Heart right ventricle (tissue), 16 donors: ENCODE results near the gene NACC2. TPM values are rescaled to one million over a fixed set of nuclear protein-coding genes. Genes with fewer than 3 reads are reported as not detected.
"Not testable (repeated sequence)": the region's sequence is repeated elsewhere in the genome, so short reads cannot be mapped to it uniquely, and the experiment has no call there.

ENCODE experiments used
- ATAC-seq, 8 donors: fragments of 200-7000 bp; cut with Tn5 transposase; one replicate each; pipeline ENCODE4 v1.9.1; 2020; ENCODE audit warnings: mild to moderate bottlenecking in 8 of 8, moderate library complexity in 8 of 8, moderate number of reproducible peaks in 1 of 8
- DNase-seq, 2 donors: peaks; one replicate each; pipeline ENCODE4 v3.0.0-alpha.2; 2020
- H3K27ac ChIP-seq, 10 donors: fragments of 200-600 bp; sonication (generic) in 2 of 10; one replicate each; pipeline versions ENCODE4 v1.5.0 to v1.8.0; 2020 to 2022; ENCODE audit warnings: mild to moderate bottlenecking in 3 of 10
- H3K27me3 ChIP-seq, 7 donors: fragments of 200-600 bp; one replicate each; pipeline ENCODE4 v1.8.0; 2021 to 2022; ENCODE audit warnings: mild to moderate bottlenecking in 2 of 7
- H3K36me3 ChIP-seq, 9 donors: fragments of 200-600 bp; sonication (generic) in 1 of 9; one replicate each; pipeline versions ENCODE4 v1.5.0 to v1.8.0; 2020 to 2022; ENCODE audit warnings: mild to moderate bottlenecking in 2 of 9
- H3K4me1 ChIP-seq, 9 donors: fragments of 200-600 bp; sonication (generic) in 1 of 9; one replicate each; pipeline versions ENCODE4 v1.5.0 to v1.8.0; 2020 to 2022; ENCODE audit warnings: mild to moderate bottlenecking in 4 of 9
- H3K4me3 ChIP-seq, 10 donors: fragments of 200-600 bp; sonication (generic) in 2 of 10; one replicate each; pipeline versions ENCODE4 v1.5.0 to v1.8.0; 2020 to 2022; ENCODE audit warnings: mild to moderate bottlenecking in 7 of 10, moderate library complexity in 2 of 10
- H3K9me3 ChIP-seq, 11 donors: fragments of 200-600 bp in 10 of 11; sonication (generic) in 2 of 11; one replicate each; pipeline versions ENCODE4 v1.5.0 to v1.8.0; 2013 to 2022; ENCODE audit warnings: mild to moderate bottlenecking in 2 of 11, control low read depth in 1 of 11, moderate library complexity in 1 of 11
- CTCF ChIP-seq, 9 donors: fragments of 200-600 bp; sonication (generic) in 2 of 9; IDR thresholded peaks; one replicate each; pipeline versions ENCODE4 v1.5.0 to v1.8.0; 2021 to 2022; ENCODE audit warnings: antibody characterized with exemption in 9 of 9, mild to moderate bottlenecking in 5 of 9, moderate library complexity in 1 of 9
- WGBS, 2 donors: extraction: QIAGEN DNeasy Blood & Tissue Kit; methylation state at CpG; one replicate each; pipeline ENCODE4 v1.1.7; 2013; ENCODE audit warnings: inconsistent platforms in 1 of 2; 5-methylcytosine and 5-hydroxymethylcytosine counted together
- intact Hi-C, 10 donors: fragments of 100-400 bp; cut with DNase I; formaldehyde crosslinking; loops; one replicate each; pipeline versions ENCODE4 v1.11.1 to v1.14.2; 2022
- polyA plus RNA-seq, 2 donors: library from polyadenylated mRNA; stranded (reverse); fragments of 200-250 nt; gene quantifications; one replicate each; pipeline ENCODE4 v1.2.3, GENCODE V29; 2013
- total RNA-seq, 10 donors: library from RNA; stranded (reverse); fragmentation: NEBNext Ultra II Directional in 3 of 10; extraction: Animal tissue kit (Norgen Biotek cat#: 25700) in 3 of 10; gene quantifications; one replicate each; pipeline versions ENCODE4 v1.2.1 to v1.2.4, GENCODE V29; 2021 to 2023
- donor health status: Arrhythmogenic right ventricular cardiomyopathy.
- donor health status: ischemic (EF 13 %, LVEDD 7.1; RV severe dilation, severe dysfunction).
- donor health status: healthy with polysubstance abuse.
- donor health status: DM: no; HTN: yes; CAD: no.
- donor health status: DM: no; HTN: no; CAD: no.
- donor health status: ischemic (EF 25% LVEDD 6.9; RV normal size, moderate dysfunction).
- donor health status: ischemic (EF 25% LVEDD 5.7; RV mildly dilated, moderate dysfunction).
- donor health status: healthy.
- donor health status: DM: yes; HTN: yes; CAD: no.
- donor health status: Ischemic cardiomyopathy.
- donor health status: ischemic (EF 35%, LVEDD 5.7; RV mildly dilated, moderate dysfunction).
- donor health status: nonischemic (EF 11% LVEDD 7.7; RV severe dilation, severe dysfunction).
- donor health status: DM: yes; HTN: yes; CAD: no.
- donor health status: PGD.
- donor health status: ischemic (EF 29% LVEDD 5.4; RV normal size, mild dysfunction).
- donor health status: nonischemic (EF 23%, LVEDD 6.1; RV moderate dilation, normal function).

Gene NACC2
- total and polyA plus RNA-seq, 12 donors: 15.6 to 55.1 (median 39.7) TPM

- no peak overlapping the region for H3K4me3 ChIP-seq
- WGBS, 2 donors: 88 to 92% methylated on average over 18 of the region's 18 CpGs
- no peak for TF ChIP-seq CTCF (IDR thresholded peaks at IDR 0.05)
- intact Hi-C loops: no loop called here
- H3K4me1 ChIP-seq: peaks cover 0 to 52% (median 18%) of the 10 kb centered on the region in 9 donors
- H3K36me3 ChIP-seq: peaks cover 0 to 57% (median 6%) of the 10 kb centered on the region in 9 donors
- peaks cover 0 to 16% (median 10%) of the 10 kb centered on the region in 11 donors for H3K9me3 ChIP-seq
- no peak for DNase-seq
- no peak for ATAC-seq
- no peaks in the 10 kb centered on the region for H3K27me3 ChIP-seq
- H3K27ac ChIP-seq: no peak overlapping the region
Observed at GRCh38 chr9:136043441-136043991, 51.6 kb downstream of the NACC2 start.

DNA sequence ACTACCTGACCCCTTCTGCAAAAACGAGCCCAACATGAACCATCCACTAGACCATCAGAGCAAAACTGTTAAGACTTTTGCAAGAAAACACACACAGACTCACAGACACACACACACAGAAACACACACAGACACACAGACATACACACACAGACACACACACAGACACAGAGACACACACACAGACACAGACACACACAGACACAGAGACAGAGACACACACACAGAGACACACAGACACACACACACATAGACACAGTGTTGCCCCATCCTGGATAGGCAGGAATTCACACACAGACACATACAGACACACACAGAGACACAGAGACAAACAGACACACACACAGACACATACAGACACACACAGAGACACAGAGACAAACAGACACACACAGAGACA is 52.5 kb downstream of the NACC2 start:
- 64 to 68% methylated on average over 1 of the region's 1 CpG for WGBS, 2 donors
- H3K4me1 ChIP-seq: peaks cover 0 to 42% (median 11%) of the 10 kb centered on the region in 9 donors
- no peak for TF ChIP-seq CTCF (IDR thresholded peaks at IDR 0.05)

GRCh38 chr9:136040848-136041247 is 54.2 kb downstream of the NACC2 start:
- Histone ChIP-seq H3K9me3 (peaks cover 0 to 38% (median 20%) of the 10 kb centered on the region in 11 donors), H3K4me1 (peaks cover 0 to 26% (median 0%) of the 10 kb centered on the region in 9 donors), H3K36me3 (peaks cover 0 to 36% (median 6%) of the 10 kb centered on the region in 9 donors)
- ATAC-seq, H3K27ac ChIP-seq, DNase-seq, H3K4me3 ChIP-seq, H3K27me3 ChIP-seq, intact Hi-C loops: not testable (repeated sequence)
- 98 to 100% methylated on average over 2 of the region's 2 CpGs for WGBS, 2 donors

More for the DNA sequence above, 52.5 kb downstream of the NACC2 start:
- H3K9me3 ChIP-seq: peaks cover 0 to 25% (median 12%) of the 10 kb centered on the region in 11 donors
- H3K27me3 ChIP-seq: no peaks in the 10 kb centered on the region
- DNase-seq (no peak), ATAC-seq (no peak)
- H3K4me3 ChIP-seq: no peak overlapping the region
- H3K27ac ChIP-seq: no peak overlapping the region
- intact Hi-C loops: no loop called here
- H3K36me3 ChIP-seq: peaks cover 0 to 53% (median 6%) of the 10 kb centered on the region in 9 donors

- H3K27ac ChIP-seq: no peak overlapping the region
Observed at GRCh38 chr9:136039488-136039887, 55.6 kb downstream of the NACC2 start.

More at GRCh38 chr9:136039488-136039887, 55.6 kb downstream of the NACC2 start:
- Histone ChIP-seq H3K9me3 (peaks cover 0 to 38% (median 20%) of the 10 kb centered on the region in 11 donors), H3K27me3 (no peaks in the 10 kb centered on the region), H3K4me1 (peaks cover 0 to 14% (median 0%) of the 10 kb centered on the region in 9 donors), H3K4me3 (no peak overlapping the region), H3K36me3 (peaks cover 0 to 29% (median 5%) of the 10 kb centered on the region in 9 donors)
- intact Hi-C loops: no loop called here
- TF ChIP-seq CTCF (IDR thresholded peaks at IDR 0.05): no peak
- ATAC-seq (no peak), DNase-seq (no peak)
- 96 to 98% methylated on average over 2 of the region's 2 CpGs for WGBS, 2 donors
